OCI-LY3 (cell line): ENCODE data around the gene AGPAT3.

Experiments used
- H2AFZ ChIP-seq: fragments of 200-600, 300-600 bp; shearing (Covaris generic); 2 replicates; pipeline ENCODE4 v1.6.0; 2014; ENCODE audit warnings: antibody characterized with exemption, low read depth, low read length
- H3K27ac ChIP-seq: fragments of 200-600, 300-600 bp; sonication (generic); 2 replicates; pipeline ENCODE4 v1.5.1; 2014; ENCODE audit warnings: mild to moderate bottlenecking, low read length, moderate library complexity, mixed read lengths
- H3K27me3 ChIP-seq: fragments of 200-600, 300-600 bp; sonication (generic); 2 replicates; pipeline ENCODE4 v1.6.1; 2014; ENCODE audit warnings: low read depth, low read length, mixed read lengths
- H3K36me3 ChIP-seq: fragments of 200-600, 300-600 bp; sonication (generic); replicated peaks from 2 replicates; pipeline ENCODE3; 2014; ENCODE audit warnings: low read depth, low read length, mixed read lengths
- H3K4me1 ChIP-seq: fragments of 300-600, 200-600 bp; sonication (generic); 2 replicates; pipeline ENCODE4 v1.6.1; 2014; ENCODE audit warnings: low read length, mixed read lengths
- H3K4me2 ChIP-seq: fragments of 200-600, 300-600 bp; sonication (generic); 2 replicates; pipeline ENCODE4 v1.6.1; 2014; ENCODE audit warnings: low read length, mixed read lengths
- H3K4me3 ChIP-seq: fragments of 300-600, 200-600 bp; sonication (generic); 2 replicates; pipeline ENCODE4 v1.5.1; 2014; ENCODE audit warnings: antibody characterized with exemption, mild to moderate bottlenecking, low read length, moderate library complexity
- H3K79me2 ChIP-seq: fragments of 300-600, 200-600 bp; shearing (Covaris generic); 2 replicates; pipeline ENCODE4 v1.6.1; 2014; ENCODE audit warnings: mild to moderate bottlenecking, low read length, mixed read lengths
- H3K9ac ChIP-seq: fragments of 300-600, 200-600 bp; shearing (Covaris generic); 2 replicates; pipeline ENCODE4 v1.6.0; 2014; ENCODE audit warnings: mild to moderate bottlenecking, low read length, moderate library complexity
- H3K9me3 ChIP-seq: fragments of 200-600, 300-600 bp; shearing (Covaris generic); 2 replicates; pipeline ENCODE4 v1.6.1; 2014; ENCODE audit warnings: low read length, mixed read lengths; ENCODE audit not compliant: insufficient read depth
- H4K20me1 ChIP-seq: fragments of 200-600, 300-600 bp; sonication (generic); 2 replicates; pipeline ENCODE4 v1.6.1; 2016; ENCODE audit warnings: low read length, mixed read lengths; ENCODE audit not compliant: insufficient read depth
- EZH2phosphoT487 ChIP-seq: fragments of 200-600 bp; shearing (Covaris generic); IDR thresholded peaks from 2 replicates; pipeline ENCODE4 v1.6.1; 2018; ENCODE audit warnings: antibody characterized with exemption, mixed run types, low read depth
- TF ChIP-seq, protein P1 (sequence below): fragments of 200-600, 300-600 bp; sonication (generic); IDR thresholded peaks from 2 replicates; pipeline ENCODE4 v1.5.1; 2014; ENCODE audit warnings: antibody characterized with exemption, low read length, low read depth

The AGPAT3 gene

DNA sequence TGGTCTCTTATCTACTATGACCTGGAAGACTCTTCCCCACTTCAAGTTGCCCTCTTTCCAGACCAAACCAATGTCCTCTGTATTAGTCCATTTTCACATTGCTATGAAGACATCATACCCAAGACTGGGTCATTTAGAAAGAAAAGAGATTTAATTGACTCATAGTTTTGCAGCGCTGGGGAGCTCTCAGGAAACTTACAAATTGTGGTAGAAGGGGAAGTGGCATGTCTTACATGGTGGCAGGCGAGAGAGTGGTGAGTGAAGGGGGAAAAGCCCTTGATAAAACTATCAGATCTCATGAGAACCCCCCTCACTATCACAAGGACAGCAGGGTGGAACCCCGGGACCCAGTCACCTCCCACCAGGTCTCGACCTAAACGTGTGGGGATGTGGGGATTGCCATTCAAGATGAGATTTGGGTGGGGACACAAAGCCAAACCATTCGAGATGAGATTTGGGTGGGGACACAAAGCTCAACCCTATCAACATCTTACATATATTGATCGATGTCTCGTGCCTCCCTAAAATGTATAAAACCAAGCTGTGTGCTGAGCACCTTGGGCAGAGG, 14.2 kb upstream of the AGPAT3 start:
- Histone ChIP-seq H3K27ac (no peak overlapping the region), H3K4me2 (no peak overlapping the region), H3K9me3 (peaks cover 8% of the 10 kb centered on the region; the same call in 1 of the 2 replicates), H3K79me2 (no peaks in the 10 kb centered on the region), H3K36me3 (no peaks in the 10 kb centered on the region), H3K4me1 (peaks cover 25% of the 10 kb centered on the region), H4K20me1 (no peaks in the 10 kb centered on the region), H3K4me3 (no peak overlapping the region), H2AFZ (no peak overlapping the region), H3K9ac (no peak overlapping the region), H3K27me3 (no peaks in the 10 kb centered on the region)
- TF ChIP-seq EZH2phosphoT487, result no peak
- TF ChIP-seq, protein P1, sequence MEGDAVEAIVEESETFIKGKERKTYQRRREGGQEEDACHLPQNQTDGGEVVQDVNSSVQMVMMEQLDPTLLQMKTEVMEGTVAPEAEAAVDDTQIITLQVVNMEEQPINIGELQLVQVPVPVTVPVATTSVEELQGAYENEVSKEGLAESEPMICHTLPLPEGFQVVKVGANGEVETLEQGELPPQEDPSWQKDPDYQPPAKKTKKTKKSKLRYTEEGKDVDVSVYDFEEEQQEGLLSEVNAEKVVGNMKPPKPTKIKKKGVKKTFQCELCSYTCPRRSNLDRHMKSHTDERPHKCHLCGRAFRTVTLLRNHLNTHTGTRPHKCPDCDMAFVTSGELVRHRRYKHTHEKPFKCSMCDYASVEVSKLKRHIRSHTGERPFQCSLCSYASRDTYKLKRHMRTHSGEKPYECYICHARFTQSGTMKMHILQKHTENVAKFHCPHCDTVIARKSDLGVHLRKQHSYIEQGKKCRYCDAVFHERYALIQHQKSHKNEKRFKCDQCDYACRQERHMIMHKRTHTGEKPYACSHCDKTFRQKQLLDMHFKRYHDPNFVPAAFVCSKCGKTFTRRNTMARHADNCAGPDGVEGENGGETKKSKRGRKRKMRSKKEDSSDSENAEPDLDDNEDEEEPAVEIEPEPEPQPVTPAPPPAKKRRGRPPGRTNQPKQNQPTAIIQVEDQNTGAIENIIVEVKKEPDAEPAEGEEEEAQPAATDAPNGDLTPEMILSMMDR, result no peak

DNA sequence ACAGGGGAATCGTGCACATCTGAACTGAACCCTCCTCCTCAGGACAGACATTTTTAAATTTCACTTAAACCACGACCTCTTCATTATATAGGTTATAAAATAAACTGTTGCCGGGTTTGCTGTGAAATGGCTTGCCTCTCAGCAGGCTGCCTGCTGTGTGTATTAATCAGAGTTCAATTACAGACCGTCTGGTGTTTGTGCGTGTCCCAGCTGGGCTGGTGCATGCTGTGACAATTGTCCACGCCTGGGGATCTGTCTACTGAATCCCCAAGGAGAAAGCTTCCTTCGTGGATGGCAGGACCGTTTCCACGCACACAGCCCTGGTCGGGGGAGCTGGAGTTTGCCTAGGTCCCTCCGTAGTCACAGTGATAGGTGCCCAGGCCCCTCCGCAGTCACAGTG, 13.4 kb upstream of the AGPAT3 start:
- H3K27me3 ChIP-seq, result no peaks in the 10 kb centered on the region
- H2AFZ ChIP-seq, result no peak overlapping the region
- H3K36me3 ChIP-seq, result no peaks in the 10 kb centered on the region
- H3K79me2 ChIP-seq, result no peaks in the 10 kb centered on the region
- no peak overlapping the region for H3K27ac ChIP-seq
- no peak overlapping the region for H3K4me2 ChIP-seq
- TF ChIP-seq, protein P1, result no peak
- TF ChIP-seq EZH2phosphoT487, result no peak
- peaks cover 30% of the 10 kb centered on the region for H3K4me1 ChIP-seq
- peaks cover 8% of the 10 kb centered on the region; the same call in 1 of the 2 replicates for H3K9me3 ChIP-seq
- no peak overlapping the region for H3K9ac ChIP-seq
- H3K4me3 ChIP-seq, result no peak overlapping the region
- H4K20me1 ChIP-seq, result no peaks in the 10 kb centered on the region

DNA sequence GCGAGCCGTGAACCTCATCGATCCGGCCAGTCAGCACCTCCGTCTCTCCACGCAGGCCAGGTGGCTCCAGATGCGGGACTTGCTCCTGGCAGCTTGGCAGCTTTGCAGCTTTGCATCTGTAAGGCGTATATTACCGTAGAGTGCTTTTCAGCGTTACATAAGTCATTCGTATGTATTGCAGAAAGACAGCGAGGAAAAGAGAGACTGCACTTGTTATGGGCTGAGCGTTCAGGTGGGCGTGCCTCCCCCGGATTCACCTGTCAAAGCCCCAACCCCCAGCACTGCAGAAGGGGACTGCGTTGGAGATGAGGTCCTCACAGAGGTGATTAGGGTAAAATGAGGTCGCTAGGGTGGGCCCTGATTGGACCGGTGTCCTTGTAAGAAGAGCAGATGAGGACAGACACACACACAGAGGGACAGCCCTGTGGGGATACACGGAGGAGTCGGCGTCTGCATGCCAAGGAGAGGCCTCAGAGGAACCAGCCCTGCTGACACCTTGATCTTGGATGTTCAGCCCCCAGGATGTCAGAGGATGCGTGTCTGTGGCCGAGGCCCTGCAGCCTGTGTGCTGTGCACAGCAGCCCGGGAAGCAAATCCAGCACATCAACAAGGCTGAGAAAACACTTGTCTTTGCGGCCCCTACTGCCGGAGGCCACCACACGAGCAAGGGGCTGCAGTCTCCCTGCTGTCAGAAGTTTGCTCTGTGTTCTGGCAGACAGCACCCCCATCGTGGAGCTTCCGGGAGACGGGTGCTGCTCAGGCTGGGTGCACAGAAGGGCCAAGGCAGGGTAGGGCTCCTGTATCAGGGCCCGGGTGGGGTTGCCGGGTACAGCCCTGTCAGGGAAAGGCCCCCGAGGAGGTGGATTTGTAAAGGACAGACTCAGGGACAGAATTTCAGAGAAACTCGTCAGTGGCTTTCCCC, 10.9 kb upstream of the AGPAT3 start:
- peak overlapping the region; percentile 63 for H3K4me3 ChIP-seq
- no peak for TF ChIP-seq EZH2phosphoT487
- TF ChIP-seq, protein P1, result no peak
- no peaks in the 10 kb centered on the region for H4K20me1 ChIP-seq
- peak overlapping the region; percentile 70 for H3K9ac ChIP-seq
- peak overlapping the region; percentile 89 for H3K27ac ChIP-seq
- no peaks in the 10 kb centered on the region for H3K79me2 ChIP-seq
- no peaks in the 10 kb centered on the region for H3K27me3 ChIP-seq
- no peak overlapping the region for H2AFZ ChIP-seq
- peaks cover 8% of the 10 kb centered on the region; the same call in 1 of the 2 replicates for H3K9me3 ChIP-seq
- peaks cover 30% of the 10 kb centered on the region for H3K4me1 ChIP-seq
- peak overlapping the region; percentile 68 for H3K4me2 ChIP-seq
- no peaks in the 10 kb centered on the region for H3K36me3 ChIP-seq
